ENCODE results near the gene ARHGAP25.

ARHGAP25 gene

GRCh38 chr2:68727683-68728375 is 6.8 kb upstream of the ARHGAP25 start:
- no peak for TF ChIP-seq SPI1 (IDR thresholded peaks at IDR 0.05; ENCODE audit: low read depth, low read length)
- TF ChIP-seq POU2F2 (IDR thresholded peaks at IDR 0.05; ENCODE audit: low read depth, low read length) = no peak
- TF ChIP-seq POLR2AphosphoS5 (IDR thresholded peaks at IDR 0.05; ENCODE audit: low read depth, low read length) = no peak
- TF ChIP-seq POLR2A (IDR thresholded peaks at IDR 0.05; ENCODE audit: low read depth, low read length) = no peak
- DNase-seq (ENCODE audit: insufficient read length, low spot score) (no peak), FAIRE-seq (peak; percentile 43)

- no peak for DNase-seq (ENCODE audit: insufficient read length, low spot score)
- TF ChIP-seq POU2F2 (IDR thresholded peaks at IDR 0.05; ENCODE audit: low read depth, low read length) (no peak), SPI1 (IDR thresholded peaks at IDR 0.05; ENCODE audit: low read depth, low read length) (no peak), TAF1 (IDR thresholded peaks at IDR 0.05; ENCODE audit: low read depth, low read length) (no peak), POLR2A (IDR thresholded peaks at IDR 0.05; ENCODE audit: low read depth, low read length) (no peak)
- no peak for FAIRE-seq
Measured at GRCh38 chr2:68730828-68731227, 3.8 kb upstream of the ARHGAP25 start.

GRCh38 chr2:68732036-68732932 is 2.3 kb upstream of the ARHGAP25 start:
- FAIRE-seq (no peak), DNase-seq (ENCODE audit: insufficient read length, low spot score) (no peak)
- TF ChIP-seq POLR2A (IDR thresholded peaks at IDR 0.05; ENCODE audit: low read depth, low read length) = no peak
- no peak for TF ChIP-seq TAF1 (IDR thresholded peaks at IDR 0.05; ENCODE audit: low read depth, low read length)
- TF ChIP-seq PAX5 (IDR thresholded peaks at IDR 0.05; ENCODE audit: insufficient read depth, low read length, severe bottlenecking) = no peak
- no peak for TF ChIP-seq POLR2AphosphoS5 (IDR thresholded peaks at IDR 0.05; ENCODE audit: low read depth, low read length)
- TF ChIP-seq SPI1 (IDR thresholded peaks at IDR 0.05; ENCODE audit: low read depth, low read length) = no peak
- TF ChIP-seq POU2F2 (IDR thresholded peaks at IDR 0.05; ENCODE audit: low read depth, low read length) = no peak

GRCh38 chr2:68733365-68733764 is 1.2 kb upstream of the ARHGAP25 start:
- FAIRE-seq = no peak
- DNase-seq (ENCODE audit: insufficient read length, low spot score) = no peak
- no peak for TF ChIP-seq TAF1 (IDR thresholded peaks at IDR 0.05; ENCODE audit: low read depth, low read length)
- TF ChIP-seq SPI1 (IDR thresholded peaks at IDR 0.05; ENCODE audit: low read depth, low read length) = no peak
- TF ChIP-seq POU2F2 (IDR thresholded peaks at IDR 0.05; ENCODE audit: low read depth, low read length) = no peak
- no peak for TF ChIP-seq POLR2A (IDR thresholded peaks at IDR 0.05; ENCODE audit: low read depth, low read length)
- TF ChIP-seq POLR2AphosphoS5 (IDR thresholded peaks at IDR 0.05; ENCODE audit: low read depth, low read length) = no peak
- TF ChIP-seq PAX5 (IDR thresholded peaks at IDR 0.05; ENCODE audit: insufficient read depth, low read length, severe bottlenecking) = no peak

- FAIRE-seq (peak; percentile 54), DNase-seq (ENCODE audit: insufficient read length, low spot score) (no peak)
- no peak for TF ChIP-seq SPI1 (IDR thresholded peaks at IDR 0.05; ENCODE audit: low read depth, low read length)
- no peak for TF ChIP-seq POU2F2 (IDR thresholded peaks at IDR 0.05; ENCODE audit: low read depth, low read length)
- TF ChIP-seq POLR2A (IDR thresholded peaks at IDR 0.05; ENCODE audit: low read depth, low read length) = no peak
- no peak for TF ChIP-seq PAX5 (IDR thresholded peaks at IDR 0.05; ENCODE audit: insufficient read depth, low read length, severe bottlenecking)
- no peak for TF ChIP-seq POLR2AphosphoS5 (IDR thresholded peaks at IDR 0.05; ENCODE audit: low read depth, low read length)
- no peak for TF ChIP-seq TAF1 (IDR thresholded peaks at IDR 0.05; ENCODE audit: low read depth, low read length)
Measured at GRCh38 chr2:68734176-68734575, 435 bp upstream of the ARHGAP25 start.

- no peak for TF ChIP-seq SPI1 (IDR thresholded peaks at IDR 0.05; ENCODE audit: low read depth, low read length)
- TF ChIP-seq POU2F2 (IDR thresholded peaks at IDR 0.05; ENCODE audit: low read depth, low read length) = no peak
- TF ChIP-seq PAX5 (IDR thresholded peaks at IDR 0.05; ENCODE audit: insufficient read depth, low read length, severe bottlenecking) = no peak
- no peak for TF ChIP-seq POLR2A (IDR thresholded peaks at IDR 0.05; ENCODE audit: low read depth, low read length)
- TF ChIP-seq TAF1 (IDR thresholded peaks at IDR 0.05; ENCODE audit: low read depth, low read length) = no peak
- no peak for TF ChIP-seq POLR2AphosphoS5 (IDR thresholded peaks at IDR 0.05; ENCODE audit: low read depth, low read length)
- FAIRE-seq (no peak), DNase-seq (ENCODE audit: insufficient read length, low spot score) (no peak)
Measured at GRCh38 chr2:68736086-68736485, 1.5 kb downstream of the ARHGAP25 start.

- FAIRE-seq (peak; percentile 54), DNase-seq (ENCODE audit: insufficient read length, low spot score) (no peak)
- TF ChIP-seq POLR2A (IDR thresholded peaks at IDR 0.05; ENCODE audit: low read depth, low read length) (no peak), SPI1 (IDR thresholded peaks at IDR 0.05; ENCODE audit: low read depth, low read length) (no peak), POU2F2 (IDR thresholded peaks at IDR 0.05; ENCODE audit: low read depth, low read length) (no peak), POLR2AphosphoS5 (IDR thresholded peaks at IDR 0.05; ENCODE audit: low read depth, low read length) (no peak), TAF1 (IDR thresholded peaks at IDR 0.05; ENCODE audit: low read depth, low read length) (no peak), PAX5 (IDR thresholded peaks at IDR 0.05; ENCODE audit: insufficient read depth, low read length, severe bottlenecking) (no peak)
Measured at GRCh38 chr2:68737711-68738110, 3.1 kb downstream of the ARHGAP25 start.

GRCh38 chr2:68738906-68739594 is 4.4 kb downstream of the ARHGAP25 start:
- no peak for DNase-seq (ENCODE audit: insufficient read length, low spot score)
- TF ChIP-seq POLR2AphosphoS5 (IDR thresholded peaks at IDR 0.05; ENCODE audit: low read depth, low read length) = no peak
- no peak for TF ChIP-seq PAX5 (IDR thresholded peaks at IDR 0.05; ENCODE audit: insufficient read depth, low read length, severe bottlenecking)
- TF ChIP-seq TAF1 (IDR thresholded peaks at IDR 0.05; ENCODE audit: low read depth, low read length) = no peak
- TF ChIP-seq POLR2A (IDR thresholded peaks at IDR 0.05; ENCODE audit: low read depth, low read length) = no peak
- no peak for TF ChIP-seq POU2F2 (IDR thresholded peaks at IDR 0.05; ENCODE audit: low read depth, low read length)
- TF ChIP-seq SPI1 (IDR thresholded peaks at IDR 0.05; ENCODE audit: low read depth, low read length) = no peak
- peak; percentile 73 for FAIRE-seq

Data from GM12891 (cell line).